ENCODE results near the gene KCNJ12. TPM values are rescaled to one million over a fixed set of nuclear protein-coding genes. Genes with fewer than 3 reads are reported as not detected.
"Not testable (repeated sequence)": the region's sequence is repeated elsewhere in the genome, so short reads cannot be mapped to it uniquely, and the experiment has no call there.

KCNJ12 gene
- 0.02 TPM for total RNA-seq (2013)
- polyA plus RNA-seq (not detected), polyA minus RNA-seq (not detected in 2 replicates), total RNA-seq (0 to 0.46 (median 0.04) reads per million in 11 experiments)

DNA sequence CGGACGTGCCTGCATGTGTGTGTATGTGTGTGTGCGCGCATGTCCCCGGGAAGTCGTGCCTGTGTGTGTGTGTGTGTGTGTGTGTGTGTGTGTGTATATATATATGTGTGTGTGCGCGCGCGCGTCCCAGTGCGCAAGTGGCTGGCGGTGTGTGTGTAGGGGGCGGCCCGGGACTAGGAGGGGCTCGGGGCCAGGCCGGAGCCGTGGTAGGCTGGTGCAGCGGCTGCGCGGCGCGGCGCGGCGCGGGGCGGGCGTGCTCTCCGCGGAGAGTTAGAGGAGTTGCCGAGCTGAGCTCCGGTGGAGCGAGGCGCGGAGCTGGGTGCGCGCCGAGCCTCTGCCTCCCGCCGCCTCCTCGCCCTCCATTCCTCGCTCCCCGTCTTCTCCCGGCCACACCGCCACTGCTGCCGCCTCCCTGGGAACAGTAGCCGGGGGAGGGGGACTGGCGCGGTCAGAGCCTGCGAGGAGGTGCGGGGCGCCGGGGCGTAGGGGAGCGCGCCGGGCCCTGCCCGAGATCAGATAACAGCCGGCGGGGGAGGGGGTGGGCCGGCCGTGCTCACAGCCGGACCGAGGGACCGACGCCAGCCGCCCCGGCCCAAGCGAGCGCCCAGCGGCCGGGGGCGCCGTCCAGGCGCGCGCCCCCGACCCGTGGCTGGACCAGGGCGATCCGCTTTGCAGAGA is at the start of gene KCNJ12:
KCNJ12 (plus strand) TSS at position 277 of the 678 bp plus-strand sequence. CDS start 38,986 bp downstream, outside the sequence.
- peaks cover 40 to 47% (median 46%) of the 10 kb centered on the region in 3 donors for H3K27me3 Mint-ChIP-seq (ENCODE audit: low read depth in 3 of 3)
- Histone ChIP-seq H3K4me2 (replicated peaks; ENCODE audit: extremely low read depth, low read length, poor library complexity, severe bottlenecking) (peak within 1 kb of the TSS; percentile 39), H3K79me2 (ENCODE audit: insufficient read depth, low read length) (no peaks in the 10 kb centered on the region), H3K27me3 (ENCODE audit: control insufficient read depth in 2 of 2, insufficient read depth in 2 of 2, low read length in 2 of 2) (peaks cover 24 to 38% of the 10 kb centered on the region in 2 donors), H3K4me1 (ENCODE audit: control insufficient read depth in 1 of 2, insufficient read depth in 2 of 2, low read length in 2 of 2) (peaks cover 0 to 18% of the 10 kb centered on the region in 2 donors), H3K9ac (ENCODE audit: insufficient read depth, low read length, poor library complexity, severe bottlenecking) (no peak within 1 kb of the TSS), H3K27ac (ENCODE audit: low read depth in 1 of 2, low read length in 2 of 2) (no peak within 1 kb of the TSS), H3K9me3 (replicated peaks in 1 of 2; ENCODE audit: control insufficient read depth in 1 of 2, insufficient read depth in 1 of 2, low read length in 2 of 2) (no peaks in the 10 kb centered on the region), H3K4me3 (replicated peaks in 1 of 3; ENCODE audit: low read depth in 2 of 3, low read length in 3 of 3) (no peak within 1 kb of the TSS), H3K36me3 (replicated peaks in 1 of 2; ENCODE audit: control insufficient read depth in 1 of 2, insufficient read depth in 2 of 2, low read length in 2 of 2) (no peaks in the 10 kb centered on the region), H4K20me1 (ENCODE audit: insufficient read depth, low read length) (no peaks in the 10 kb centered on the region), H2AFZ (ENCODE audit: insufficient read depth, low read depth, low read length, poor library complexity, severe bottlenecking) (no peak within 1 kb of the TSS)
- DNase-seq, result no peak
- TF ChIP-seq, protein P1, sequence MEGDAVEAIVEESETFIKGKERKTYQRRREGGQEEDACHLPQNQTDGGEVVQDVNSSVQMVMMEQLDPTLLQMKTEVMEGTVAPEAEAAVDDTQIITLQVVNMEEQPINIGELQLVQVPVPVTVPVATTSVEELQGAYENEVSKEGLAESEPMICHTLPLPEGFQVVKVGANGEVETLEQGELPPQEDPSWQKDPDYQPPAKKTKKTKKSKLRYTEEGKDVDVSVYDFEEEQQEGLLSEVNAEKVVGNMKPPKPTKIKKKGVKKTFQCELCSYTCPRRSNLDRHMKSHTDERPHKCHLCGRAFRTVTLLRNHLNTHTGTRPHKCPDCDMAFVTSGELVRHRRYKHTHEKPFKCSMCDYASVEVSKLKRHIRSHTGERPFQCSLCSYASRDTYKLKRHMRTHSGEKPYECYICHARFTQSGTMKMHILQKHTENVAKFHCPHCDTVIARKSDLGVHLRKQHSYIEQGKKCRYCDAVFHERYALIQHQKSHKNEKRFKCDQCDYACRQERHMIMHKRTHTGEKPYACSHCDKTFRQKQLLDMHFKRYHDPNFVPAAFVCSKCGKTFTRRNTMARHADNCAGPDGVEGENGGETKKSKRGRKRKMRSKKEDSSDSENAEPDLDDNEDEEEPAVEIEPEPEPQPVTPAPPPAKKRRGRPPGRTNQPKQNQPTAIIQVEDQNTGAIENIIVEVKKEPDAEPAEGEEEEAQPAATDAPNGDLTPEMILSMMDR (IDR thresholded peaks at IDR 0.05), result no peak
- WGBS (ENCODE audit: insufficient coverage), result 3% methylated on average over 80 of the region's 82 CpGs
- H3K27ac Mint-ChIP-seq, result peak within 1 kb of the TSS in 1 of 7 donors; percentile 38
- no peaks in the 10 kb centered on the region for H3K36me3 Mint-ChIP-seq
- peaks cover 0 to 11% (median 0%) of the 10 kb centered on the region in 7 donors for H3K9me3 Mint-ChIP-seq
- intact Hi-C loops (cut with micrococcal nuclease), result no loop called here
- H3K4me3 Mint-ChIP-seq, result peak within 1 kb of the TSS; percentile 20 to 84
- H3K4me1 Mint-ChIP-seq, result peaks cover 10% of the 10 kb centered on the region

DNA sequence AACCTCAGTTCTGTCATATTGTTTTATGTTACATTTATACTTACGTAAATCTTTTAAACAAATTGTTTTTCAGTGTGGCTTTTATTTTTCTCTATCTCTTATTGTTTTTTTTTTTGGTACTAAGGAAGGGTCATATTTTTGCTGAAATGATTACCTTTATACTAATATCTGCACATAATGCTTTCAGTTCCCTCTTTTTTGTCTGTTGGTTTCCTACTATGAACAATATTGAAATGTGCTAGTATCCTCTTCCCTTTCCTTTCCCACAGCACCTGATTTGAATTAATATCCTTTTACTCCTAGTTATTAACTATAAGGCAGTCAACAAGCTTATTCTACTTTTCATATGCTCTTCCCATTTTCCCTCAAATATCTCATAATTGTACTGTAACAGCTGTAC is 48.2 kb upstream of the KCNJ12 start:
- not testable (repeated sequence) for H3K4me3 ChIP-seq (replicated peaks in 1 of 3; ENCODE audit: low read depth in 2 of 3, low read length in 3 of 3); H3K36me3 ChIP-seq (replicated peaks in 1 of 2; ENCODE audit: control insufficient read depth in 1 of 2, insufficient read depth in 2 of 2, low read length in 2 of 2); H3K4me3 Mint-ChIP-seq; DNase-seq; H3K27ac ChIP-seq (ENCODE audit: low read depth in 1 of 2, low read length in 2 of 2); H2AFZ ChIP-seq (ENCODE audit: insufficient read depth, low read depth, low read length, poor library complexity, severe bottlenecking); H3K9me3 ChIP-seq (replicated peaks in 1 of 2; ENCODE audit: control insufficient read depth in 1 of 2, insufficient read depth in 1 of 2, low read length in 2 of 2); H3K27me3 ChIP-seq (ENCODE audit: control insufficient read depth in 2 of 2, insufficient read depth in 2 of 2, low read length in 2 of 2); H3K79me2 ChIP-seq (ENCODE audit: insufficient read depth, low read length); H3K27ac Mint-ChIP-seq; H3K36me3 Mint-ChIP-seq; H4K20me1 ChIP-seq (ENCODE audit: insufficient read depth, low read length); H3K4me2 ChIP-seq (replicated peaks; ENCODE audit: extremely low read depth, low read length, poor library complexity, severe bottlenecking); H3K9ac ChIP-seq (ENCODE audit: insufficient read depth, low read length, poor library complexity, severe bottlenecking)
- no CpG with 5 or more reads among the region's 1 CpG for WGBS (ENCODE audit: insufficient coverage)
- intact Hi-C loops (cut with micrococcal nuclease), result loop anchor here in 1 of 2 donors (10.0 kb wide), 1 partner anchor 53 kb away; no protein-coding TSS in a partner anchor
- H3K4me1 ChIP-seq (ENCODE audit: control insufficient read depth in 1 of 2, insufficient read depth in 2 of 2, low read length in 2 of 2), result peaks cover 19 to 27% of the 10 kb centered on the region in 2 donors
- Mint-ChIP-seq H3K27me3 (ENCODE audit: low read depth in 3 of 3) (peaks cover 3 to 18% (median 6%) of the 10 kb centered on the region in 3 donors), H3K9me3 (peaks cover 12 to 22% (median 18%) of the 10 kb centered on the region in 7 donors), H3K4me1 (peaks cover 24% of the 10 kb centered on the region)

DNA sequence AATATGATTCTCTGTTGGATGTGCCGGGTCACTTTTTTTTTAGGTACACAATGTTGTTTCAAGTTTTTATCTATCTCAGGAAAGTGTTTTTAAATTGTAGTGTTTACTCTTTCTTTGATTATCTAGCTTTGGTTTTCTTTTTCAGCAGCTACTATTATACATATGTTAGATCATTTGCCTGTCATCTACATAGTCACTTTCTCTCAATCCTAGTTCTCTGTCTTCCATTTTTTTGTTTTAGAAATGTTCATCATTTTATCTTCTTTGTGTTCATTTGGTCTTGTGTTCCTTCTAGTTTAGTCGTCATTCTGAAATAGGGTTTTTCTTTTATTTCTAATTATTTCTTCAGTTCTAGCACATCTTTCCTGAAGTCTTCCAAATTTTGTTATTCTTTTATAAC is 47.4 kb upstream of the KCNJ12 start:
- intact Hi-C loops (cut with micrococcal nuclease), result loop anchor here in 1 of 2 donors (10.0 kb wide), 1 partner anchor 54 kb away; no protein-coding TSS in a partner anchor

More for the DNA sequence above, 47.4 kb upstream of the KCNJ12 start:
- peaks cover 11 to 19% of the 10 kb centered on the region in 2 donors for H3K4me1 ChIP-seq (ENCODE audit: control insufficient read depth in 1 of 2, insufficient read depth in 2 of 2, low read length in 2 of 2)
- H3K27me3 Mint-ChIP-seq (ENCODE audit: low read depth in 3 of 3); H3K36me3 Mint-ChIP-seq; DNase-seq; H3K27ac Mint-ChIP-seq; H2AFZ ChIP-seq (ENCODE audit: insufficient read depth, low read depth, low read length, poor library complexity, severe bottlenecking); H3K27me3 ChIP-seq (ENCODE audit: control insufficient read depth in 2 of 2, insufficient read depth in 2 of 2, low read length in 2 of 2); H3K79me2 ChIP-seq (ENCODE audit: insufficient read depth, low read length); H3K9ac ChIP-seq (ENCODE audit: insufficient read depth, low read length, poor library complexity, severe bottlenecking); H3K4me3 ChIP-seq (replicated peaks in 1 of 3; ENCODE audit: low read depth in 2 of 3, low read length in 3 of 3); H3K4me2 ChIP-seq (replicated peaks; ENCODE audit: extremely low read depth, low read length, poor library complexity, severe bottlenecking); H3K9me3 ChIP-seq (replicated peaks in 1 of 2; ENCODE audit: control insufficient read depth in 1 of 2, insufficient read depth in 1 of 2, low read length in 2 of 2); H3K4me3 Mint-ChIP-seq; H3K36me3 ChIP-seq (replicated peaks in 1 of 2; ENCODE audit: control insufficient read depth in 1 of 2, insufficient read depth in 2 of 2, low read length in 2 of 2); H4K20me1 ChIP-seq (ENCODE audit: insufficient read depth, low read length); H3K27ac ChIP-seq (ENCODE audit: low read depth in 1 of 2, low read length in 2 of 2): not testable (repeated sequence)
- WGBS (ENCODE audit: insufficient coverage), result no CpG with 5 or more reads among the region's 2 CpGs
- Mint-ChIP-seq H3K9me3 (peaks cover 9 to 20% (median 15%) of the 10 kb centered on the region in 7 donors), H3K4me1 (peaks cover 15% of the 10 kb centered on the region)

Measured in CD14-positive monocyte (primary cell).